Measurements from ENCODE around the gene SORL1.

SORL1 gene

DNA sequence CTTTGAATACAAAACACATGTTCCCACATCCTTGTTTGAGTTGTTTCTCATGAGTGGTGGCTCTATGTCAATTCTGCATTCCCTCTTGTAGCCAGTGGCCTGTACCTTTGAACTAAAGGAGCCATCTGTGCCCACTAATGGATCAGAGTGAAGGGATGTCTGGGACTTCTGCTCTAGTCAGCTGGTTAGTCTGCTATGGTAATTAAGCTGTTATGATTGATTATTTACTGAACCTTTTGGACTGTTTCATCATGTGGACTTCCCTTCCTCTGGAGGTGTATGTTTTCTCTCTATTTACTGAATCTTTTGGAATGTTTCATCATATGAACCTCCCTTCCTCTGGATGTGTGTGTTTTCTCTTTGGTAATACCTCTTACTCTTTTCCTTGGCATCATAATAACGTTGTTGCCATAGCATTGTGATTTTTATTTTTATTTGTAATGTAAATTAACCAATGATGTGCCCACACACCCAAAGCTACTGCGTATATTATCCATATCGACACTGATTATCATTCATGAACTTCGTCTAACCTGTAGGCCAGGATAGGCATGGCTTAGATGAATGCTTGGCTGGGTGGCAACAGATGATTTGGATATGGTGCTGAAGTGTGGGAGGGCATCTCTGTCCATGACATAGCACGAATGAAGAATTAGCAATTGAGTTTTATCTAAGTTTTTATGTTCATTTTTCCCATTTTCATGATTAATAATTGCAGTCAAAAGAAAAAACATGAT lies 113.0 kb downstream of the SORL1 start:
- no peak for ATAC-seq

DNA sequence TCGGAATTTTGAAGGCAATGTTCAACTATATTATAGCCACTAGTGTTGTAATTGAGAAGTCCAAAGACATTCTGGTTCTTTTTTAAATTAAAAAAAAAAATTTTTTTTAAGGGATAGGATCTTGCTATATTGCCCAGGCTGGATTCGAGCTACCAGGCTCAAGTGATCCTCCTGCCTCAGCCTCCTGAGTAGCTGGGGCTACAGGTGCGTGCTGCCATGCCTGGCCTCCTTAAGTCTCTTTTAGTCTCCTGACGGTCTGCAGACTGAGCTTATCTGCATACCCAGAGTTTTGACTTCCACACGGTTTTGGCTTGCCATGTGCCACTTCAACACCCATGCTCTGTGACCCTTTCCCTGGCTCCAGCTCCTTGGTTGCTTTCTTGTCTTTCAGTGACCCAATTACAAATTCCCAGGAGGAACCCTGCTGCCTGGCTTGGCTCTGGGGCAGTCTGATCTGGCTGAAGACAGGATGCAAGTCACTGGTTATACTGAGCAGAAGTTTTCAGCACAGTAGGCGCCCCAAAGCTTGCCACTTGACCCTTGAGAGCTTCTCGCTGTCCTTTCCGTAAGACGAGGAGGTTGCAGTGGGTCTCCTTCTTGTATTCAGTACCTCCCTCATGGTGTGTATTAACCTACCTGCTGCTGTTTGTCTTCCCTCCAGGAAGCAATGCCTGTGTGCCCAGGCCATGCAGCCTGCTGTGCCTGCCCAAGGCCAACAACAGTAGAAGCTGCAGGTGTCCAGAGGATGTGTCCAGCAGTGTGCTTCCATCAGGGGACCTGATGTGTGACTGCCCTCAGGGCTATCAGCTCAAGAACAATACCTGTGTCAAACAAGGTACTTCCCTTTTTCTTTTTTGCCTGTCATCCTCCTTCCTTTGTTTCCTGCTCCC lies 114.4 kb downstream of the SORL1 start:
- no peak for ATAC-seq

DNA sequence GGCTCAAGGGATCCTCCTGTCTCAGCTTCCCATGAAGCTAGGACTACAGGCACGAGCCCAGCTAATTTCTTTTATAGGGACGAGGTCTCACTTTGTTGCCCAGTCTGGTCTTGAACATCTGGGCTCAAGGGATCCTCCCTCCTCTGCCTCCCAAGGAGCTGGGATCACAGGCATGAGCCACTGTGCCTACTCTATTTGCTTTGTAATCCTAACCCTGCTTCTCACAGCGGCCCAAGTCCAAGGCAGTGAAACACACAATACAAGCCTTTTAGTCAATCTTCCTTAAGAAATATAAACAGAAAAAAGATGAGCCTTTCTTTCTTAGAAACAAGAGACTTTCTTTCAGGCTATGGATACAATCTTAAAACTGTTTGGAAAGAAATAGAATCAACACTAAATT lies 115.9 kb downstream of the SORL1 start:
- ATAC-seq, result no peak

DNA sequence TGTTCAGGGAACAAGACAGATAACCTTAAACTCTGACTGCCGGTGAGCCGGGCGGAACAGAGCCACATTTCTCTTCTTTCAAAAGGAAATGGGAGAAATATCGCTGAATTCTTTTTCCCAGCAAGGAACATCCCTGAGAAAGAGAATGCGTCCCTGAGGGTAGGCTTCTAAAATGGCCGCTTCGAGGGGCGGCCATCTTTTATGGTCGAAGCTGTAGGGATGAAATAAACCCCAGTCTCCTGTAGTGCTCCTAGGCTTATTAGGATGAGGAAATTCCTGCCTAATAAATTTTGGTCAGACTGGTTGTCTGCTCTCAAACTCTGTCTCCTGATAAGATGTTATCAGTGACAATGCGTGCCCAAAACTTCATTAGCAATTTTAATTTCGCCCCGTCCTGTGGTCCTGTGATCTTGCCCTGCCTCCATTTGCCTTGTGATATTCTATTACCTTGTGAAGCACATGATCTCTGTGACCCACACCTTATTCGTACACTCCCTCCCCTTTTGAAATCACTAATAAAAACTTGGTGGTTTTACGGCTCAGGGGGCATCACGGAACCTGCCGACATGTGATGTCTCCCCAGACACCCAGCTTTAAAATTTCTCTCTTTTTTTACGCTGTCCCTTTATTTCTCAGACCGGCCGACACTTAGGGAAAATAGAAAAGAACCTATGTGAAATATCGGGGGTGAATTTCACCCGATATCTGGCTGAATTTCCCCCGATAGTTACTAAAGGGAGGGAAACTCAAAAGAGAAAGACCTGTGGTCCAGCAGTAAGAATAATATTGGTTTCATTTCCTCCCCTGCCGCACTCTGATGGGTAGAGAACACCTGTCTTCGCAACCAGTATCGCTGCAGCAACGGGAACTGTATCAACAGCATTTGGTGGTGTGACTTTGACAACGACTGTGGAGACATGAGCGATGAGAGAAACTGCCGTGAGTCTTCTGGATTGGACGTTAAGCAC lies 117.5 kb downstream of the SORL1 start:
- peak in 1 of 2 donors; percentile 17 for ATAC-seq

DNA sequence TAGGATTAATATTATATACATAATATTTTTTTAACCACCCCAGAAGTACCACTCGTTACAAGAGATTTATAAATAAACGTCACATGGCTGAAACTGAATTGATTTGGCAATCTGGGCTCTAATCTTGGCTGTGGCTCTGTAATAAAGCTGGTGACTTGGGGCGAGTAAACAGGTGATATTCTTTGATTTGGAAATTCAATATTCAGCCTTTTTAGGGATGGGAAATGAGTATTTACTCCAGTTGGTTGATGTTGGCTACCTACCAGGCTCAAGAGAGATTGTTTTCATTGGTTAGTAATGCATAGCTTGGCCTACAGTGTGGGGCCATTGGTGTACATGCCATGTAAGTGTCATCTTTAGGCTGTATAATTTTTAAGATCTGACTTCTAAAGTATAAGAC lies 118.3 kb downstream of the SORL1 start:
- ATAC-seq, result no peak

DNA sequence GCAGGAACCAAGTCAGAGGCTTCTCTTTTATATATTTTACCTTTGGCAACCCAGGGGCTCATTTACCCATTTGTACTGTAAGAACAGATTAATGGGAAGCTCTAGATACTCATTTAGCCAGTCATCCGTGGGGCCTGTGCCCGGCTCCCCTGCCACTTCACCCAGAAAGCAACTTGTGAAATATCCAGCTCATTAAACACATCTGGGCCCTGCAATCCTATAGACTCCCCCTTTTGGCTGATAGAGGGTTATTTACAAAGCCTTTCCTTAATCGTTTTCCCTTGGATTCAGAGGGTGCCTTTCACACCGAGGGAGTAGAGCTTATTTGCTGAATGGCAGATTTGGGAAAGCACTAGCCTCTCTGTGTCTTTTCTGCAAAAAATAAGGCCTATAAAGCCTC lies 119.4 kb downstream of the SORL1 start:
- ATAC-seq, result no peak

DNA sequence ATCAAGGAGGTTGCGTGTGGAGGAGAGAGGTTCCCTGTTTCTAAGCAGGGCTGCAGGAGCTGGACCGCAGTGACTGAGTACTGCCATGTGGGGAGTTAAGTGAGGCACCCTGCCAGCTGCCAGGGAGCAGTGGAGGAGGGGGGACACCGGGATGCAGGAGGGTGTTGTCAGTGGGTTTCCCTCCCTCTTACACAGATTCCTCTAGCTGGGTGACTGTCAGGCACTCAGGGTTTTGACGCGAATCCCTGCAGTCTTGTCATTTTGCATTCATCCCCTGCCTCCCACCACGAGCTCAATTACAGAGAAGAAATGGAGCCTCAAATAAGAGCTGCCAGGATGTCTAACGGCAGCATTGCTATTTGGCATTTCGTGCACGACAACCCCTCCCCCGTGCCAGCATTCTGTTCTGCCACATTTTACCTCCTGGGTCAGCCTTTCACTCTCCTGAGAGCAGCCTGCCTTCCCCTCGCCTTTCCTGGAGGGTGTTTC lies 120.5 kb downstream of the SORL1 start:
- no peak for ATAC-seq

DNA sequence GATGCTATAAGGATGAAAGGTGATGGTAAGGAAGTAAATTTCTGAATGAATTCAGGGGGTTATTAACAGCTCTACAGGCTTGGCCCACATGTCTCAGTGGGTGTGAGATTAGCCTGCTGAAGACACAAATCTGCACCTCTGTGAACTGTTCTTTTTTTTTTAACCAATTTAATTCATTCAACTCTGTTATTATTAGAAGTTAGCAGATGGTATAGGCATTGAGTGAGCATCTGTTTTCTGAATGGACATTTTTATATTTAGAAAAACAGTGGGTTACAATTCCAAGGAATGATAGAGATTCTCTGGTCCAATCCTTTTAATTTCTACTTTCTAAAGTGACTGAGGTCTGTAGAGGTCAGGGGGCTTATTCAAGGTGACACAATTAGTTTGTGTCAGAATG lies 122.7 kb downstream of the SORL1 start:
- ATAC-seq, result no peak

DNA sequence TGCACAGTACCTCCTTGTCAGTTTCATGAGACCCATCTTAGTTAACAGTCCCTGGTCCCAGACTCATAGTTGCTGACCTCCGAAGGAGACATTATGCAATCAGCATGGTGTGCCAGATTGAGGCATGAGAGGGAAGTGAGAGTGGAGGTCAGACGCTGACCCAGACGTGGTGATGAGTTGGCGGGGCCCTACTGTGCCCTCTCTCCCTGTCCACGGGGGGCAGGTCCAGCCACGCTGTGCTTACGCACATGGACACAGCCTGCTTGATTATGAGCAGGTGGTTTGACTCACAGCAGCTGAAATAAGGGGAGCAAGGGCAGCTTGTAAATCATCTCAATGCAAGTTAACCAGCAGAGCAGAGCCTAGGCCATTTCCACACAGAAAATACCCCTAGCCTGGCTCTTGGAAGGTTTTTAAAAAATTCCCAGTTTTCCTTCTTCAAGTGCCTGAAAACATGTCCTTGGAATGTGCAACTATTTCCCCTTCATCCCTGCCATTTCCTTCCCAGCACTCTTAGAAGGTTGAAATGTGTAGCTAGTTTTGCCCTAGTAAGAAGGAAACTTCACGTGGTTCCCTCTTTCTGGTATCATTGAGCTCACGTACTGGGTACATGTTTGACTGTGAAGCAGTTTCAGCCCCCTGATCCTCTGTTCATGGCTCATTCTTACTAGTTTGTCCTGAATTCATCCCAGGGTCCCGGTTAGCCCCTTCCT lies 123.3 kb downstream of the SORL1 start:
- peak; percentile 35 to 36 for ATAC-seq

DNA sequence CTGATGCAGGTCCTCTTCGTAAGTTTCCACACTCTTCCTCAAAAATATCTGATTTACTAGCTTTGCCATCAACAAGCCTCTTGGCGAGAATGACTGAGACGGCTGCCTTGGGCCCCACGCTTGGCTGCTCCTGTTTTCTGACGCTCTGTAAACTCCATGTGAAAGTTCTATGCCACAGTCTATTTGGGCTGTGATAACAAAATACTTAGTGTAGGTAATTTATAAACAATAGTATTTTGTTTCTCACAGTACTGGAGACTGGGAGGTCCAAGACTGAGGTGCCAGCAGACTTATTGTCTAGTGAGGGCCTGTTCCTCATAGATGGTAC lies 123.8 kb downstream of the SORL1 start:
- ATAC-seq, result no peak

DNA sequence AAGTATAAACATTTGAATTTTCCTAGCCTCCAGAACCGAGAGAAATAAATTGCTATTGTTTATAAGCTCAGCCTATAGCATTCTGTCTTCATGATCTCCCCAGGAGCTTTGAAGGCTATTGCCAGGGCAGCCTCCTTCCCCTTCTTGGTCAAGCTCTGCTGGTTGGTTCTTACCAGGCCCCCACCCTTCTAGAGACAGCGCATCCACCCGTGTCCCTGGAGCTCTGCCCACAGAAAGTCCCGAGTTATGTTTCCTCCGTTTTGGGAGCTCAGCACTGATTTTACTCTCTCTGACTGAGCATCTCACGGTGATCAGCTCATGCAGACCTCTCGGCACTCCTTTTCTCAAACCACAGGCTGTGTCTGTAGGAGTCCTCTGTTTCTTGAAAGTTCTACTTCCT lies 124.4 kb downstream of the SORL1 start:
- no peak for ATAC-seq

DNA sequence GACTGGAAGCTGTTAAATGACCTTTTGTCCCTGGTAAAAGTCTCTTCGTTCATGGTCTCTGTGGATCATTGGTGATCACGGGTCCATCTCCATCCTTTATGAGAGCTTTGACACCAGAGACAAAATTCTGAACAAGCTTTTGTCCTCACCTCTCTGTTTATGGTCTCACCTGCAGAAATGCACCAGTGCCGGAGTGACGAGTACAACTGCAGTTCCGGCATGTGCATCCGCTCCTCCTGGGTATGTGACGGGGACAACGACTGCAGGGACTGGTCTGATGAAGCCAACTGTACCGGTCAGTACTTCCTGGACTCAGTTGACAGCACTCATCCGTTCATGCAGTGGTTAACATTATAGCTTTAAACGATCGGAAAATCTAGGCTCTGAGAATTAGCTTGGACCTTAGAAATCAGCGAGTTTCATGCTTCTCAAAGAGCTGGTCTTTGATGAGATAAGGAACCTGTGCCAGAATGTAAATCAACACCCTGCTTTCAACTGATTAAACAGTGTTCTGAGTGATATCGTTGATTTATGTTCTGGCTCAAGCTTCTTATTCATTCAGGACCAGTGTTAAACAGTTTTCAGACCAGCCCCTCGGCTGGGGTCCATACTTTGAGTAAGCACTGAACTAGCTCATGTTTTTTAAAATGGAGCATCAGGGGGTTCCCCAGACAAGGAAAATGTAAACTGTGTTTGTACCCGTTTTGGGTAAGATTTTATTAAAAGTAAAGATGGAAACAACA lies 125.2 kb downstream of the SORL1 start:
- no peak for ATAC-seq

DNA sequence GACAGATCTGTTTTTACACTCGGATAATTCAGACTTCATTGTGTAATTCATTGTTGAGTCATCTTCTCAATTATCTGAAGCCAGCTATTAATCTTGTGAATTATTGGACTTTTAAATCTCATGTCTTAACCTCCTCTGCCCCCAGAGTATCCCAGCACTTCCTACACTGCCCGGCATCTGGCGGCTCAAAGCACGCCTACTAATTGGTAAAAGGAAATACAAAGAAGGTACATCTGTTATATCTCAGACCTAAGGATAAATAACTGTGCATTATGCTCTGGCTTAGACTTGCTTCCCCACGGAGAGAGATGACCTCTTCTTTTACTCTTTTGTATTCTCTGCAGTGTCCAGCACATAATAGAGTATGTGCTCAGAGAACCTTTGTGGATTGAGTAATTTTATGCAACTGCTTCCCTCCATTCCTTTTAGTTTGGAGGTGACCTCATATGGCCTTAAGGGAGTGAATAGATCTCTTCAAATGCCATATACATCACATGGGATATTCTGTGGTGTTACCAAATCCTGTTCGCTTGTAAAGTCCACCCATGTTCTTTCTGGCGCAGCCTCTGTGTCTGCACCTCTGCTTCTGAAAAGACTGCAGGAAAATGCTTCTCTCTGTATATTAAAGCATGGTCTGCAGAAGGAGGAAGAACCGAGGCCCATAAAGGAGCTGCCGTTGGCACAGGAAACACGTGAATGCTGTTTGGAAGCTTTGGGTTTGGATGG lies 126.3 kb downstream of the SORL1 start:
- no peak for ATAC-seq

DNA sequence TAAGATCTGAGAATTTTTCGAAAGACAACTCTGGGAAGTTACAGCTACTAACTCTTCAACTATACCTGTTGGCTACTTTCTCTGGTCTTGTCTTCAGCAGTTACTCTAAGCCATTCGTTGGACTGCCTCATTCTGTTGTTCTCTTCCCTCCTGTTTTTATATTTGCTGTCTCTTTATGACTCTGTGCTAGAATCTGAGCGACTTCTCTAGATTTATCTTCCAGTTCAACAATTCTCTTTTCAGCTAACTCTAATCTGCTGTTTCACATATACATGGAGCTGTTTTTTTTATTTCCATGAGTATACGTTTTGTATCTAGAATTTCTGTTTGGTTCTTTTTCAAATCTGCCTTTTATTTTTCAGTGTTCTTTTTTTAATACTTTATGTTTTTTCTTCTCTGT lies 128.0 kb downstream of the SORL1 start:
- no peak for ATAC-seq

DNA sequence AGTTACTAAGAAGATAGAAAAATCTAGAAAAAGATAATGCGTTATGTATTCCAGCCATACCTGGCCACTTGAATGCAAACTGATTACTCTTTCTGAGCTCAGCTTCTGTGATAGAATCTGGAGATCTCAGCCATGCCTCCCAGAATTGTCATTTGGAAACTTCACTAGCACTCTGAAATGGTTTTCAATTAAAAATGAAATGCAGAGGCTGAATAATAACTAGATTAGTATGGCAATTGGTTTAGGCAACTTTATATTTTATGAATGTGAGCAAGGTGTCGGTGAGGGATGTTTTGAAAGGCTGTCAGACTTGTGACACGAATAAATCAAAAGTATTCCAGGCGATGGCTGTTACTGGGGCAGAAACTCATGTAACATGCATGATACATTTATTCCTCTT lies 129.5 kb downstream of the SORL1 start:
- peak; percentile 47 to 62 for ATAC-seq

DNA sequence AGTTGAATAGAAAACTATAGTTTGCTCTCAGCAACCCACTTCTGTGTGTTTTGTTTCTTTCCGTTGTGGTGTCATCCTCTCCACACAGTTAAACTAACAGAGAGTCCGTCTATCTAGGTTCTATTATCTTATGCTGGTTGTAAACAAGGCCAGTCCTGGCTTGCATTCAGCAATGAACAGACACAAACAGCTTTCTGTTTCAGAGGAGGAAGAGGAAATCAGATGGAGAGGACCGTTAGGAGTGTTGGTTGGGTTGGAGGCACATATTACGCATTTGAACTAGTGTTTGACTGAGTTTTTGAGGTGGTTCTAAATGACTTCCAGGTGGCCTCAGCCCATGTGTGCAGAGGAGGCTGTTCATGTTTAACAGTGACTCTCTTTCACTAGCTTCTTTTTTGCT lies 130.2 kb downstream of the SORL1 start:
- ATAC-seq, result peak; percentile 36

DNA sequence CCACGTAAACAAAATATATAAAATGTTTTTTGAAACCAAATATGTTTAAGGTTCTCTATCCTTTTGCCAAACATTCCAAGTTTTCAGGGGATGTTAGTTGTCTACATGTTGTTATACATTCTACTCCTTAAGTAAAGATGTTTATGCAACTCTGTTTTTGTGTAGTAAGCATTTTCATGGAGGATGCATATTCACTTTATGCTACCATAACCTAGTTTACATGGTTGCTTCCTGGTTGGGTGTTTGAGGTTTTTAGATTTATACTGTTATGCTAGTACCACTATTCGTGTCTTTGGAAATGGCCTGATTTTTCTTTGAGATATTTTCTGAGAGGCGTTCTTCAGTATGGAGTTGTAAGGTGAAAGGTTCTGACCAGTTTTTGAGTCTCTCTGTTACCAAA lies 131.7 kb downstream of the SORL1 start:
- ATAC-seq, result no peak

DNA sequence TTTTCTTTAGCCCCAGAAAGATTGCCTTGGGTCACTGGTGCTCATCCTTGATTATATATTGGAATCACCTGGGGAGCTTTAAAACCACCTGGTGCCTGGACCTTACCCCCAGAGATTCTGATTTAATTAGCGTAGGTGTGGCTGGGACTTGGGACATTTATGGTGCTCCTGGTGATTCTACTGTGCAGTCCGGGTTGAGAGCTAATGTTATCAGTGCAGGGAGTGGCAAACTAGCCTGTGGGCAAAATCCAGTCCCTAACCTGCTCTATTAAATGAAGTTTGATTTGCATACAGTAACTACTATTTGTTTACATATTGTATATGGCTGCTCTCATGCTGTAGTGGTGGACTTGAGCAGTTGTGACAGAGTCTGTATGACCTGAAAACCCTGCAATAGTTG lies 134.6 kb downstream of the SORL1 start:
- ATAC-seq, result no peak

DNA sequence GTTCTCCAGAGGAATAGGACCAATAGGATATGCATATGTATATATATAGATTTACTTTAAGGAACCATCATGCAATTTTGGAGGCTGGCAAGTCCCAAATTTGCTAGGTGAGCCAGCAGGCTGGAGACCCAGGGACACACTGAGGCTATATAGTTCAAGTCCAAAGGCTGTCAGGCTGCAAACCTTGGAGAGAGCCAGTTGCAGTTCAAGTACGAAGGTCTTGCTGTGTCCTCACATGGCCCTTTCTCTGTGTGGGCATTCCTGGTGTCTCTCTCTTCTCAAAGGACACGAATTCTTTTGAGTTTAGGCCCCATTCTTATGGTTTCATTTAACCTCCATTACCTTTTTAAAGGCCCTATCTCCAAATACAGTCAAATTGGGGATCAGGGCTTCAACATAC lies 135.1 kb downstream of the SORL1 start:
- ATAC-seq, result no peak

DNA sequence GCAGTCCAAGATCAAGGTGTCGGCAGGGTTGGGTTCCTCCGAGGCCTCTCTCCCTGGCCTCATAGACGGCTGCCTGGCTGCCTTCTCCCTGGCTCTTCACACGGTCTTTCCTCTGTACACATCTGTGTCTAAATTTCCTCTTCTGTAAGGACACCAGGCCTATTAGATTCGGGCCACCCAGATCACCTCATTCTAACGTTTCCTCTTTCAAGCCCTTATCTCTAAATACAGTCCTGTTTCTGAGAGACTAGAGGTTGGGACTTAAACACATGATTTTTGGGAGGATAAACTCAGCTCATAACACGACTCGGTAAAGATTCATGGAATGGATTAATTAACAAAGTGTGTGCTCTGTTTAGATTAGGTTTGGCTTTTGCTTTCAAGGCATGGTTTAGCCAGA lies 136.6 kb downstream of the SORL1 start:
- ATAC-seq, result no peak
